Stimulated activated naive CD4-positive, alpha-beta T cell treated with Interleukin-2 at 50 U/mL for 16 hours (primary cell): ENCODE data around the gene PHF13.
"Not testable (repeated sequence)": the region's sequence is repeated elsewhere in the genome, so short reads cannot be mapped to it uniquely, and the experiment has no call there.

Experiments used
- DNase-seq: peaks from one replicate; lab custom pipeline; 2025; lab: John Stamatoyannopoulos, UW

The PHF13 gene

DNA sequence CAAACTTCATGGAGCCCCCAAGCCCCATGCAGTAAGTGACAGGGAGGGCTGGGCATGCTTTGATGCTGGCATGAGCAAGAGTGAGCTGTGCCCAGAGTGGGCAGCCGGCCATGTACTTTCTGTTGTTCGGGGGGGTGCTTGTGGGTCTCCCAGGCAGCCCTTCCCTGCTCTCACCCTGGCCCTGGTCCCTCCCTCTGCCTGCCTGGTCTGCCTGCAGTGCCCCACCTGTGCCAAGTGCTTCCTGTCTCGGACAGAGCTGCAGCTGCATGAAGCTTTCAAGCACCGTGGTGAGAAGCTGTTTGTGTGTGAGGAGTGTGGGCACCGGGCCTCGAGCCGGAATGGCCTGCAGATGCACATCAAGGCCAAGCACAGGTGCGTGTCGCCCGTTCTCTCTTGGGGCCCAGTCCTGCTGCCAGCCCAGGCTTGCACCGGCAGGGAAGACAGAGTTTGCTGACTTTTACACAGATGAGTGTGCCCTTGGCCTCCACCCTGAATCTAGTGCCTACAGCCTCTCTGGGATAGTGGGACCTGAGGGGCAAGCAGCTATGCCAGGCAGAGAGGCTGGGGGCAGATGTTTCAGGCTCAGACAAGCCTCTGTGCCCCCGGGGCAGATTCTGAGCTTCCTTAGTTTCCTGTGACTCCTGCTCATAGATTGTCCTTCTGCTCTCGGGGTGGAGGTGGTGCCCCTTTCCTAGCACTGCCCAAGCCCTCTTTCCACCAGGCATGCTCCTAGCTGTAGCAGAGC, 26.1 kb upstream of the PHF13 start:
- DNase-seq: no peak

DNA sequence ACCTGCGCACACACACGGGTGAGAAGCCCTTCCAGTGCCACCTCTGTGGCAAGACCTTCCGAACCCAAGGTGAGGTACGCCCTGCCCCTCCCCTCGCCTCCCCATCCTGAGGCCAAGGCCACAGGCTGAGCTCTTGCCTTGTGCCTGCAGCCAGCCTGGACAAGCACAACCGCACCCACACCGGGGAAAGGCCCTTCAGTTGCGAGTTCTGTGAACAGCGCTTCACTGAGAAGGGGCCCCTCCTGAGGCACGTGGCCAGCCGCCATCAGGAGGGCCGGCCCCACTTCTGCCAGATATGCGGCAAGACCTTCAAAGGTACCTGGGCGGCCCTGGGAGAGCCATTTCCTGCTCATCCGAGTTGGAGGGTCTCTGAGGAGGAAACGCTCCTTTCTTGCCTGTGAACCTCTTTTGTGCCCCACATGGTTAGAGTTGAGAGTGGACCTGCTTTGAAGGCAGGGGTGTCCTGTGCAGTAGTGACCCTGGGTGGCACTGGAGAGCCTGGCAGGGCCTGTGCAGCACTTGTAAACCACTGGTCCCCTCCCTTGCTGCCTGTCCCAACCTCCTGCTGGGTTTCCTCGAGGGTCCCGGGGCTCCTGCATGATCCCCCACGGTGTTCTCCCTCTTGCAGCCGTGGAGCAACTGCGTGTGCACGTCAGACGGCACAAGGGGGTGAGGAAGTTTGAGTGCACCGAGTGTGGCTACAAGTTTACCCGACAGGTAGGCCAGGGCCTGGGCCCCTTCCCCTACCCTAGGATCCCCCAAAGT, 25.2 kb upstream of the PHF13 start:
- no peak for DNase-seq

DNA sequence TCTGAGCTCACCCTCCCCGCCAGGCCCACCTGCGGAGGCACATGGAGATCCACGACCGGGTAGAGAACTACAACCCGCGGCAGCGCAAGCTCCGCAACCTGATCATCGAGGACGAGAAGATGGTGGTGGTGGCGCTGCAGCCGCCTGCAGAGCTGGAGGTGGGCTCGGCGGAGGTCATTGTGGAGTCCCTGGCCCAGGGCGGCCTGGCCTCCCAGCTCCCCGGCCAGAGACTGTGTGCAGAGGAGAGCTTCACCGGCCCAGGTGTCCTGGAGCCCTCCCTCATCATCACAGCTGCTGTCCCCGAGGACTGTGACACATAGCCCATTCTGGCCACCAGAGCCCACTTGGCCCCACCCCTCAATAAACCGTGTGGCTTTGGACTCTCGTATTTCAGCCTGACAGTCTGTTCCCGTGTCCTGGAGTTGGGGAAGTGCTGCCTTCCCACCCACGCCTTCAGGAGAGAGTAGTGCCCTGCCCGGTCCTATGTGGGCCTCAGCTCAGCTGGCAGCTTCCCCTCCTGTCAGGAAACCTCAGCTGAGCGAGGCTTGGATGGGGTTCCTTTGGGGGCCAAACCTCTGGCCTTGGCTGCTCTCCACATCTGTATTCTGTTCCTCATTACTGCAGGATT, 24.5 kb upstream of the PHF13 start:
- no peak for DNase-seq

DNA sequence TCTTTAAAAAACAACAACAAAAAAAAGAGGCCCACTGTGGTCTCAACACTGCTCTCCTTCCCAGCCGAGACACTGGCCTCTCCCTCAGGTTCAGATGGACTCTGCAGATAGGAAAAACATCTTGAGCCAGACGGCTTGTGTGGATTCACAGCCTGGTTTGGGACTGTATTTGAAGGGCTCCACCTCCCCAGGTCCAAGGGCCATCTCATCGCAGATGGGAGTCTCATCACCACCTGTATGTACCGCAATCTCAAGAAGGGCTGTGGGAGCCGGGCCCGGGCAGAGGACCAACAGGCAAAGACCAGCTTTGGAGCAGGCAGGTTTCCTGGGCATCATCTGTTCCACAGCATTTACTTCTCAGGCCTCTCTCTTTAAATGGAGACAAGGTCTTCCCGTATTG, 23.5 kb upstream of the PHF13 start:
- no peak for DNase-seq

DNA sequence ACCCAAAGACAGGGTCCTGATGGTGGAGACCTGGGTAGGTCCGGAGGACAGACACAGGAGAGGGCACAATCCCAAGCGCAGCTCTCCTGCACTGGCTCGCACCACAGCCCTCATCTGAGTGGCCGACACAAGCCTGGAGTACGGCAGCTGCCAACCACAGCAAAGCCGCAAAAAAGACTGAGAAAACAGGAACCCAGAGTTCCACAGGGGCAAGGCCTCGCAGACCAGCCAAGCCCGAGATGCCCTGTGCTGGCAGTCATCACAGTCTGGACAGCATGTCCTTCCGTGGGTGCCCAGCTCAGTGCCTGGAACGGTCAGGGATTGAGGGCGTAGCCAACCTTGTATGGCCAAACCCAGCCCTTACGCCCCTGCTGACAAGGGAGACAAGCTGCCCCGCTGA, 22.3 kb upstream of the PHF13 start:
- no peak for DNase-seq

DNA sequence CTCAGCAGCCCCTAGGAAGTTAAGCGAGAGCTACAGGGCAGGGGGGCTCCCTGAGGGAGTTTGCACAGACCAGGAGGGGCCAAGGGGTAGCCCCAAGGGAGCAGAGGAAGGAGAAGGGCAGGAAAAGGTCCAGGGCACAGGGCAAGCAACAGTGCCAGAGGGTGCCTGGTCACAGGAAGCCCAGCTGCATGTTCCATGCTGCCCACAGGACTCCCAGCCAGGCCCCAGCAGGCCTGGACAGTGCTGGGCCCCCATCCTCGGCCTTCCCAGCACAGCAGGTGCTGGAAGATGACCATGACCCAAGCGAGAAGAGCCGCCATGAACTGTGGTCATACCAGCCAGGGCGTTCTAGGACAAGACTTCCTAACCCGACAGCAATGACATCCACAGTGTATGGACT, 21.9 kb upstream of the PHF13 start:
- no peak for DNase-seq

DNA sequence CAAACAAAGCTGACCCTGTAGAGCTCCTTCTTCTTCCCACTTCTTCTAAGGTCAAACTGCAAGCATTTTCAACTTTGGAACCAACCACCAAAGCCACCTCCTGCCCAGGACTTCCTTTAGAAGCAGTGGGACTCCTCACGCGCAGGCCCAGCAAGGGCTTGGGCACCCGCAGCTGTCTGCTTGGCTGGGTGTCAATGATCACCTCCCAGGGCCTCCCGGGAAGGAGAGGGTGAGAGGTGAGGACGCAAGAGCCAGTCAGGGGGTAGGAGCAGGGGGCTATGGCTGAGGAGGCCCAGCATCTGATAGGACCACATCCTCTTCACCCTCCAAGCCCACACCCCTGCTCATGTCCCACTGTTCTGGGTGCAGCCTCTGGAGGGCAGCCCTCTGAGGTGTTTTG, 21.1 kb upstream of the PHF13 start:
- DNase-seq: no peak

DNA sequence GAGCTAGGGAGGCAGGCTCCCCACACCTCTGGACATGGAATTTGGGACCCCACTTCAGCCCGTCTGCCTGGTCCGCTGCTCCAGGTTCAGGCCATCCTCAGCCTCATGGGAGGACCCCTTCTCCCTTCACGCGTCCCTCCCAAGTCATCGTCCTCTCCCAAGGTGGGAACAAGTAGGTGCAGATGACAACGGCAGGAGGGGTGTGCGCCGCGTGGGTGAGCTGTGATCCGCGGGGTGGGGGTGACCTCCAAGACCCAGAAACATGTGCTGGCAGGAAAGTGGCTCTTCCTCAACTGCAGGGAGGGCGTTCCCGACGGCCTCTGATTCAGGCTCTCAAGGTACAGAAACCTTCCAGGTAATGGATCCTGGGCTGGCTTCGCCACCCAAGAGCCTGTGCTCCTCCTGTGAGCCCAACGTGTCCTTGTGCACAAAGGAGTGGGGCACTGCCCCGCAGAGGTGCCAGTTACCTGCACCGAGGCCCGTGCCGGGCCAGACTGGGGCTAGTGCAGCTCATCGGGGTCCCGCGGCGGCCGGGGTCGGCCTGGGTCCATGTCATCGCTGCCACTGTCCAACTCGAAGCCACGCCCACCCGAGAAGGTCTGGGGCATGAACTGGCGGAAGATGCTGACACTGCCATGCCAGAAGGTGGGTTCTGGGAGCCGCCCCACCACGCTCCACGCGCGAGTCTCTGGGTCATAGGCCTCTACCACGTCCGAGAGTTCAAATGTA, 20.5 kb upstream of the PHF13 start:
- no peak for DNase-seq

DNA sequence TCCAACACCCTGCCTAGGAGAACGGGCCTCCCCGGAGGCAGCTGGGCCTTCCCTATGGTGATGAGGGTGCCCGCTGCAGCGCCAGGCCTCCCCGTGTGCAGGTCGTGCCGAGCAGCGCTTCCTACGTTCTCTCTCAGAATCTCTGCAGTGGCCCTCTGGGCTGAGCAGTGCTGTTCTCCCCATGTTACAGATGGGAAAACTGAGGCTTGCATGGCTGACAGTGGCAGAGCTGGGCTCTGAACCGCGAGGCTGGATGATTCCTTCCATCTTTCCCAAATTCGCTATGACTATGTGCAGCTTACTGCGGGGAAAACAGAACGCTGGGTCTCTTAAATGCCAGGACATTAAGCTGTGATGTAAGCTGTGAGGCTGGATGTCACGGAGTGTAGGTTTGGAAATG, 19.7 kb upstream of the PHF13 start:
- no peak for DNase-seq

DNA sequence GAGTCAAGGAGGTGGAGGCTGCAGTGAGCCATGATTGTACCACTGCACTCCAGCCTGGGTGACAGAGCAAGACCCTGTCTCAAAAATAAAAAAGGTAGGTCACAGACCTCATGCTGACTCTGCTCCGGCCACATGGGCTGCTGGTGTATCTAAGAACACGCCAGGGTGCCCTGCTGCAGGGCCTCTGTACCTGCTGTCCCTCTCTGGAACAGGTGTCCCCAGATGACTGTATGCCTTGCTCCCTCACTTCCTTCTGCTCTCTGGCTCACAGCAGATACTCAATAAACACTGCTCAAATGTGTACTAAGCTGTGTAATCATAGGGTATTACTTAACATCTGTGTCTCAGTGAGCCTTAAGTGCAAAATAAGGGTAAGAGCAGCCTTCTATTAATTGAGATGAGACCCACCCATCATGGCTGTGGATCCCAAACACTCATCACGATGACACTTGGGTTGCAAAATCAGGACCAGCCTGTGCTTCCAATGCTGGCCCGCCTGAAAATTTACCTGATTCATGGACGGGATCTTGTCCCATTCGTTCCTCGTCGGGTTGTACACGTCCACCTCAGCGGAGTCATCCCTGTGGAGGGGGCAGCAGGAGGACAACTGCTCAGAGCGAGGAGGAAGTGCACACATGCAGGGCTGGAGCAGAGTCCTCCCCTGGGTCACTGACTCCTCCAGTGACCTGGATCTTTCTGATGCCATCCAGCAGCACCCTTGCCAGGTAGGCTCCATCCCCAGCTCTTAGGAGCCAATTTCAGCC, 18.4 kb upstream of the PHF13 start:
- DNase-seq: no peak

DNA sequence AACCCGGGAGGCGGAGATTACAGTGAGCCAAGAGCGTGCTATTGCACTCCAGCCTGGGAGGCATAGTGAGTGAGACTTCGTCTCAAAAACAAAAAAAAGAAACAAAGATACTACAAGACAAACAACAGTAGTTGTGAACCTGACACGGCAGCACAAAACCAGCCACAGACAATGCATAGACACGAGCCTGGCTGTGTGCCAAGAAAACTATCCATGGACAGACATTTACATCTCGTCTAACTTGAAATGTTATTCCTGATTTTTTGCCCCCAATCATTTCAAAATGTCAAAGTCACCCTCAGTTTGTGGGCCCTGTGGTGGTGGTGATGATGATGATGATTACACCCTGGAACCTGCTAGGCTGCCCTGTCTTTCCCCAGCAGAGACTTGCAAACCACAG, 17.2 kb upstream of the PHF13 start:
- DNase-seq: no peak

DNA sequence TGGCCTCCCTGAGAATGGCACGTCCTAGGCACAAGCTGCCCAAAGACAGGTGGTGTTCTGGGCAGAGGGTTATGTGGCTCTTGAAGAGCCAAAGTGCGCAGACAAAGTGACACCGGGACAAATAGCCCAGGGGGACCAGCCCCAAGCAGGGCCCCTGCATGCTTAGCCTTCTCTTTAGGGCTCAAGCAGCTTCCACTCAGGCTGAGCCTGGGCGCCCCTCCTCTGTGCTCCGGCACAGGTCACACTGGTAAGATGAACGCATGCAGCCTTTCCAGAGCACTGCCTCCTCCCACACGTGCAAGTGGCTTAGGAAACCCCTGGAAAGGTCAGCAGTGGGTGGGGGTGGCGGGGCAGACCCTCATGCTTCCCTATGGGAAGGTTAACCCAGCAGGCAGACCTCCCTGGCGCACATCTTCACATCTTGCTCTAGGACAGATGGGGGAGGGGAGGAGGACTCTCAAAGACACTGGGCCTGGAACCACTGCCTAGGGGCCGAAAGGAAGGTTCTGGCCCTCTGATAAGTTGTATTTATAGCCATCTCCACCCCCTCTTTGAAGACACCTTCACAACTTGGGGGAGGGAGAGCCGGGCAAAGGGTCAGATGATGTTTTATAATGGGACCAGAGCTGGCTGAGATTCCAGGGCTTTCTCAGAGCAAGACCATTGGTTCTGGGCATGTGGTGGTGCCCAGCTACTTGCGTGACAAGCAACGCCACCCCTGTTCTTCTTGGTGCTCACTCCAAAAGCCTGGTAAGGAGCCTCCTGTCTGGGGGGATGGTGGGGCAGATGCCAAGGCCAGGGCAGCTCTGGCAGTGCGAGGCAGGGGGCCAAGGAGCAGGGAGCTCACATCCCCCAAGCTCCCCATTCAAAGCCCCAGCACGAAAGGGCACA, 16.4 kb upstream of the PHF13 start:
- no peak for DNase-seq

DNA sequence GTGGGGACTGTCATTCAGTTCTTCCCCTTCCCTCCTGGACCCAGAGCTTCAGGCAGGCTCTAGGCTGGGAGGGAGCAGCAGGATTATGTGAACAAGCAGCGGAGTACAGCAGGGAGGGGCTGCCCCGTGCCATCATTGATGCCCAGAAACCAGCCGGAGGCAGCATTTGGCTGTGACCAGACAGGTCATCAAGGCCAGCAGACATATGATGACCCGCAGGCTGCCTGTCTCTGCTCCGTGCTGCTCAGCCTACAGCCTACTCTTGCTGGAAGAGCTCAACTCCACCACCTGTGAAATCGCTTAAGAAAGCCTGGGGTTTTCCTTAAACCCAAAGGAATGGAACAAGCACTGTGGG, 15.8 kb upstream of the PHF13 start:
- DNase-seq: no peak

DNA sequence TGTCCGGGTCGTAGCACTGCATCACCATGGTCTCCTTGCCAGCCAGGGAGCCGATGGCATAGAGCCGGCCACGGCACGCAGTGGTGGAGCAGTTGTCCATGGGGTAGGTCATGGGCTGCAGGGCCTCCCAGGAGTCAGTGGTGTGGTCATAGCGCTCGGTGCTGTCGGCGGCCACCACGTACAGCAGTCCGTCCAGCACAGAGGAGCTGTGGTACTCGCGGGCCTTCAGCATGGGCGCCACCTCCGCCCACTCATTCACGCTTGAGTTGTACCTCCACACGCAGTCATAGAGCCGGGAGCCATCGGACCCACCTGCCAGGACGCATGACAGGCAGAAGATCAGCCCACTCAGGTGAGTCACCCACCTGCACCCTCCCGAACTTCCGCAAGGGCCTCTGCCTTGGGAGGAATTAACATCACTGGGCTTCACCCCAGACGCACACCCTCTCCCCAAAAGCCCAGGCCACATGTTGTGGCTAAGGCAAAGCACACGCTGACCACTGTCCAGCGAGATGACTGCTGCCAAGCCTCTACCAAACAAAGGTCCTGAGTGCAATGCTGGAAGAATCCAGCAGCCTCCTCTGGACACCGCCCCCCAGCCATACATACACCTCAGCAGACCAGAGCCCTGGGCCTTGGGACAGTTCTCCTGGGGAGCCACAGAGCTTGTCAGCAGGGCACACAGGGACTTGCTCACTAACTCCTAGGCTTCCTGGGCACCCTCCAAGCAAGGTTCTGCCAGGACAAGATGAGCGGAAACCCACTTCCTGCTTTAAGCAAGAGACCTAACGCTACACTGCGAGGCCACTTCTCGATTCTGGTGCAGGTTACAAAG, 14.2 kb upstream of the PHF13 start:
- DNase-seq: peak; percentile 61

DNA sequence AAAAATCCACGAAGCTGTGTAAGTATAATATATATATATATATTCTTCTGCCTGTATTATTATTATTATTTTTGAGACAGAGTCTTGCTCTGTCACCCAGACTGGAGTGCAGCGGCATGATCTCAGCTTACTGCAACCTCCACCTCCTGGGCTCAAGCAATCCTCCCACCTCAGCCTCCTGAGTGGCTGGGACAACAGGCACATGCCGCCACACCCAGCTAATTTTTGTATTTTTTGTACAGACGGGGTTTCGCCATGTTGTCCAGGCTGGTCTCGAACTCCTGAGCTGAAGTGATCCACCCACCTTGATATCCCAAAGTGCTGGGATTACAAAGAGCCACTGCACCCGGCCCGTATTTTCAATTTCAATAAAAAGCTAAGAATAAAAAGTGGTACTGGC, 13.5 kb upstream of the PHF13 start:
- DNase-seq: not testable (repeated sequence)

DNA sequence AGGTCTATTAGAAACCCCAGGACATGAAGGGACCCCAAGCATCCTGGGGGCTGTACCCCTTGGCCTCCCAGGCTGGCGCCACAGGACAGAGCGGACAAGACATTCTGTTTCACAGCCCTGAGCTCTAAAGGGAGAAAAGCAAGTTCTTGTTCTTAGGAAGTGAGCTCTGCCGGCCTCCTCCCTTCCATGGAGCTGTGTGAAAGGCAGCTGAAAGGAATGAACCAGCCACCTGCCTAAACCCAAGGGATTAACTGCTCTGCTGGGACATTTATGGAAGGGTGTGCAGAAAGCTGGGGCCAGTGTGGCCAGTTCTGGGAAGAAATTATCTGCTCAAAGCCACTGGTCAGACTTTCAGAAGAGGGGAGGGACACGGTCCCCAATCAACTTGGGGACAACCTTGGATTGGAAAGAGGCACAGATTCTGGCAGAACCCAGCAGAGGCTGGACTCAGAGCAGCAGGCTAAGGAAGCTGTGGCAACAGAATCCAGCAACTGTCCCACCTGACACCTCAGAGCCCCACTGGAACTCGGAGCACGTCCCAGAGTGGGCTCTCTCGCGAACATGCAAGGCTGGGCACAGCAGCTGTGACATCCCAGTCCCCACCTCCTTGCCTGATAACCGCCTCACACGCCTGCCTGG, 13.0 kb upstream of the PHF13 start:
- no peak for DNase-seq

DNA sequence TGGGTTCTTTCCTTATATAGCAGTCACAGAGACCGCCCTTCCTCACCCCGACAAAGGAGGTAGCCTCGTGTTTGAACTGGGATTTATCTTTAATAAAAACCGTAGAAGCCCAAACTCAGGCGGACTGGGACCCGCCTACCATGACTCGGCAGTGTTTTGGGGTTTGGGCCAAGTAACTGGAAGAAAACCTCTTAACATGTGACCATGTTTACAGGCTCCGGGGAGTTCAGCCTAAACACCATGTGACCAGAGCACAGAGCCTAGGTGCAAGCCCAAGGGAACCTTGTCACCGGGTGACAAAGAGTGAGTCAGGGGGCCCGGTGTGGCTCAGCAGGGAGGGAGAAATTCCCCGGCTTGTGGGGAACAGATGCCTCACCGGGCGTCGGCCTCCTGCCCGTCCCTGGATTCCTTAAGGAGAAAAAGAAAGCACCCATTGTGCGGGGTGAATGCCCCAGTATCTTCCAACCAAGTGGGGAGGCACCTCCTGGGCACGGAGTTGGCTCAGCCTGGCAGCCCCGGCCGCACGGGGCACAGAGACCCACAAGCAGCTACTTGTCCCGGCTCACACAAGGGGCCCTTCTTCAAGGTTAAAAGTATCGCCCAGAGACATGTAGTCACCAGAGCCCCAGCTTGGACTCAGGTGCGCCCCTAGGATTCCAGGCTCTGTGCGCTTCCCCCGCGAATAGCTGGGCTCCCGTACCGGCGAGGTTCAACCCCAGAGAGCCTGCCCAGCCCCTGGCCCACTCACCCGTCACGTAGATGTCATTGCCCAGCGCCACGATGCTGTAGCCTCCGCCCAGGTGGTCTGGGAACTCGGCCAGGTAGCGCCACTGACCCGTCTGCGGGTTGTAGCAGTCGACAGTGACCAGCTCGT, 12.2 kb upstream of the PHF13 start:
- peak; percentile 85 for DNase-seq

DNA sequence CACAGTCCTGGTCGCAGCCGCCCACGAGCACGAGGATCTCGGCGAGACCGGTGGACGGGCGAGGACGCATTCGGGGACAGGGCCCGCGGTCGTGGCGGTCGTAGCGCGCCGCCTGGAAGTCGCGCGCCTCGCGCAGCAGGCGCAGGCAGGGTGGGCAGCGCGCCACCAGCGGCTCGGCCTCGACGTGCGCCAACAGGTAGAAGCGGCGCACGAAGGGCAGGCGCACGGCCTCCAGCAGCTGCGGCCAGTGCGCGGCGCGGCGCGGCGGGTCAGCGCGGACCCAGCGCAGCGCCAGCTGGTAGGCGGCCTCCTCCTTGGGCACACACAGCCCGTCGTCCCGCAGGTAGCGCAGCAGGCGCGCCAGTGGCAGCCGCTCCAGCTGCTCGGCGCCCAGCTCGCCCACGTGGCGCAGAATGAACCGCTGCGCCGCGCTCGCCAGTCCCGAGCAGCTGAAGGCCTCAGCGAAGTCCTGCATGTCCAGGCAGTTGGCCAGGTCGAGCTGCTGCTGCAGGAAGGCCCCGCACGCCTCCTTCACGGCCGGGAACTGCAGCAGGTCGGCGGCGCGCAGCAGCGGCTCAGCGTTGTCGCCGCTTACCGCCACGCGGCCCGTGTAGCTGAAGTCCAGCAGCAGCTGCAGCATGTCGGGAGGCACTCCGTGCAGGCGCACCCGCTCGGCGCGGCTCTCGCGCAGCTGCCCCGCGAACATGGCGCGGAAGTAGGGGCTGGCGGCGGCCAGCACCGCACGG, 11.4 kb upstream of the PHF13 start:
- DNase-seq: peak; percentile 32
